D721Med (cell line): Measurements from ENCODE around the gene KRTAP19-8.

Experiments
- DNase-seq: peaks from one replicate; pipeline ENCODE4 v3.0.0; 2011; ENCODE audit warnings: low spot score; ENCODE audit not compliant: insufficient read length
- FAIRE-seq: peaks from 2 replicates; lab custom pipeline; 2011; peaks lifted over from hg19 to GRCh38; lab: Jason Lieb, UNC
- CTCF ChIP-seq: IDR thresholded peaks from 2 replicates; pipeline ENCODE4 v1.5.1; 2012; ENCODE audit warnings: mild to moderate bottlenecking, control low read depth; ENCODE audit not compliant: insufficient read depth; ENCODE audit errors: missing control alignments

The KRTAP19-8 gene

GRCh38 chr21:31038376-31038775 is at the start of gene KRTAP19-8:
Gene KRTAP19-8 (minus strand): TSS chr21:31038476. CDS start chr21:31038443, 33 bp downstream.
- TF ChIP-seq CTCF, result no peak
- DNase-seq (no peak), FAIRE-seq (no peak)

DNA sequence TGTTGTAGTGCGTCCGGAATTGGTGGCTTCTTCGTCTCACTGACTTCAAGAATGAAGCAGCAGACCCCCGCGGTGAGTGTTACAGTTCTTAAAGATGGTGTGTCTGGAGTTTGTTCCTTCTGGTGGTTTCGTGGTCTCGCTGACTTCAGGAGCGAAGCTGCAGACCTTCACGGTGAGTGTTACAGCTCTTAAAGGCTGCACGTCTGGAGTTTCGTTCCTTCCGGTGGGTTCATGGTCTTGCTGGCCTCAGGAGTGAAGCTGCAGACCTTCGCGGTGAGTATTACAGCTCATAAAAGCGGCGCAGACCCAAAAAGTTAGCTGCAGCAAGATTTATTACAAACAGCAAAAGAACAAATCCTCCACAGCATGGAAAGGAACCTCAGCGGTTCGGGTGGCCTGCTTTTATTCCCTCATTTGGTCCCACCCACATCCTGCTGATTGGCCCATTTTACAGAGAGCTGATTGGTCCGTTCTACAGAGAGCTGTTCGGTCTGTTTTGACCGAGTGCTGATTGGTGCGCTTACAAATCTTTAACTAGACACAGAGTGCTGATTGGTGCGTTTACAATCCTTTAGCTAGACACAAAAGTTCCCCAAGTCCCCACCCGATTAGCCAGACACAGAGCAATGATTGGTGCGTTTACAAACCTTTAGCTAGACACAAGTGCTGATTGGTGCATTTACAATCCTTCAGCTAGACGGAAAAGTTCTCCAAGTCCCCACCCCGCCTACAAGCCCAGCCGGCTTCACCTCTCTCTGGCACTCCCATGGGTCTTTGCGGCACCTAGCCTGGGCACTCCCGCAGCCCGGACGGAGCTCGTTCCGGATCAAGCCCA is 49.6 kb upstream of the KRTAP19-8 start:
- DNase-seq, result no peak
- TF ChIP-seq CTCF, result no peak
- FAIRE-seq, result no peak

GRCh38 chr21:31084689-31085088 is 46.4 kb upstream of the KRTAP19-8 start:
- FAIRE-seq, result no peak
- no peak for DNase-seq
- TF ChIP-seq CTCF, result no peak

GRCh38 chr21:31078796-31079195 is 40.5 kb upstream of the KRTAP19-8 start:
- FAIRE-seq (no peak), DNase-seq (no peak)

GRCh38 chr21:31078216-31078615 is 39.9 kb upstream of the KRTAP19-8 start:
- FAIRE-seq, result no peak
- no peak for TF ChIP-seq CTCF
- DNase-seq, result no peak

More at GRCh38 chr21:31078796-31079195, 40.5 kb upstream of the KRTAP19-8 start:
- no peak for TF ChIP-seq CTCF

- FAIRE-seq (no peak), DNase-seq (no peak)
These were observed 37.6 kb upstream of the KRTAP19-8 start for GRCh38 chr21:31075848-31076247.

More at GRCh38 chr21:31075848-31076247, 37.6 kb upstream of the KRTAP19-8 start:
- no peak for TF ChIP-seq CTCF
